MG63 (cell line): ENCODE data around the gene KREMEN2. TPM values are rescaled to one million over a fixed set of nuclear protein-coding genes. Genes with fewer than 3 reads are reported as not detected.

Experiments
- DNase-seq: peaks from one replicate; pipeline ENCODE4 v3.0.0-alpha.2; 2020
- H3K27me3 ChIP-seq: fragments of 250-450 bp; sonication (Bioruptor Pico); 2 replicates; pipeline ENCODE4 v1.5.1; 2020; ENCODE audit warnings: mild to moderate bottlenecking, moderate library complexity
- H3K36me3 ChIP-seq: fragments of 250-450 bp; sonication (Bioruptor Pico); 2 replicates; pipeline ENCODE4 v1.5.1; 2020; ENCODE audit warnings: mild to moderate bottlenecking, moderate library complexity
- H3K4me3 ChIP-seq: fragments of 250-450 bp; sonication (Bioruptor Pico); 2 replicates; pipeline ENCODE4 v1.5.1; 2020; ENCODE audit warnings: mild to moderate bottlenecking, moderate library complexity
- H3K9me3 ChIP-seq: fragments of 250-450 bp; sonication (Bioruptor Pico); 2 replicates; pipeline ENCODE4 v1.5.1; 2020; ENCODE audit warnings: mild to moderate bottlenecking, moderate library complexity
- total RNA-seq: library from RNA; depleted of rRNA; stranded (reverse); fragments of >200 nt; shearing (Covaris generic); gene quantifications from 2 replicates; pipeline ENCODE4 v1.2.3, GENCODE V29; 2014; ENCODE audit warnings: low replicate concordance

Gene KREMEN2
- total RNA-seq, 1 experiment from 2014 or later = 0.26 TPM

DNA sequence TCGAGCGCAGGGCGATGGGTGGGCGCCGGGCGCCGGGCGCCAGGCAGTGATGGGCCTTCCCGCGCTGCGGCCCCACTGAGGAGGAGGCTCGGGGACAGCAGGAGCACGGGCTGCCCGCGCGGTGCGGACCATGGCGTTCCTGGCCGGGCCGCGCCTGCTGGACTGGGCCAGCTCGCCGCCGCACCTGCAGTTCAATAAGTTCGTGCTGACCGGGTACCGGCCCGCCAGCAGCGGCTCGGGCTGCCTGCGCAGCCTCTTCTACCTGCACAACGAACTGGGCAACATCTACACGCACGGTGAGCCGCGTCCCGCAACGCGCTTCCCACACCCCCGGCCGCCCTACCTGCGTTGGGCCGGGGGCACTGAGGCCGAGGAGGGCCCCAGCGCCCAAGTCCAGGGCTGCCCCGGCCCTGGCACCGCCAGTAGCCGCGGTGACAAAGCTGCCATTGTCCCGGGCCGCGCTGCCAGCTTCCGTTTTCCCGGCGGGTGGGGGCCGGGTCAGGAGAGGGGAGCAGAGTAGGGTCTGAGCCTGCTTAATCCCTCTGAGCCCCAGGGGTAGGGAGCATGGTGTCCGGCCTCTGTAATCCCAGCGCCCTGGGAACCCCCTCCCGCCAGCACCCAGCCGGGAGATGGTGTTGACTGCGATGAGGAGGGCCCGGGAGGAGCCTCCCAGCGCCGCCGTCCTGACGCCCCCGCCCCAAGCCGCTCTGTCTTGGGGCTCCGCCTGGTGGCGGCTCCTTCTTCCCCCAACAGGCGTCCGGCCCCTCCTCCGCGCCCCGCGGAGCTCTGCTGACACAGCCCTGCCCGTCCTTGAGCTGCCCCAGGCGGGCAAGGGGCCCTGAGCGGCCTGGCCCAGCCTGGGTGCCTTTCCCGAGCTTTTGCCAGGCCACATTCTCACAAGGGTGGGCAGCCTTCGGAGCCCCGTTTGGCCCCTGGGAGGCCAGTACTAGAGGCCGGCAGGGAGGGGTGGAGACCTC, 5.8 kb downstream of the KREMEN2 start:
- Histone ChIP-seq H3K27me3 (peaks cover under 1% of the 10 kb centered on the region; the same call in 1 of the 2 replicates), H3K9me3 (no peaks in the 10 kb centered on the region), H3K4me3 (peak overlapping the region; percentile 85), H3K36me3 (peaks cover 37% of the 10 kb centered on the region)
- peak; percentile 91 for DNase-seq

DNA sequence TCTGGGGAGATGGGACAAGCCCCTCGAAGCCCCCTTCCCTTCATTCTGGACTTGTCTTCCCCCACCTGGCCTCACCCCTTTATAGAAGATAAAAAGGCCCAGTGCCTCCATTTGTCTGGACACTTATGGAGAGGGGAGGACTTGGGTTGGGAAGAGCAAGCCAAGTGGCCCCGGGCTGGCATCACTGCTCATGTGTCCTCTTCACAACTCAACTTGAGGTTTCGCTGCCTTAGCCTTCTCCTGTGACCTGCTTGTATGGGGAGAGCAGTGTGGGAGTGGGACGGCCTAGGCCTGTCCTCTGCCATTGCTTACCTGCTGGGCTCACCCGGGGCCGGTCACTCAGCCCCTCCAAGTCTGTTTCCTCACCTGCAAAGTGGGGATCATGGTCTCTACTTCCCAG, 6.5 kb downstream of the KREMEN2 start:
- no peaks in the 10 kb centered on the region for H3K9me3 ChIP-seq
- peak overlapping the region; percentile 85 for H3K4me3 ChIP-seq
- no peaks in the 10 kb centered on the region for H3K27me3 ChIP-seq
- no peak for DNase-seq
- peaks cover 44% of the 10 kb centered on the region for H3K36me3 ChIP-seq

DNA sequence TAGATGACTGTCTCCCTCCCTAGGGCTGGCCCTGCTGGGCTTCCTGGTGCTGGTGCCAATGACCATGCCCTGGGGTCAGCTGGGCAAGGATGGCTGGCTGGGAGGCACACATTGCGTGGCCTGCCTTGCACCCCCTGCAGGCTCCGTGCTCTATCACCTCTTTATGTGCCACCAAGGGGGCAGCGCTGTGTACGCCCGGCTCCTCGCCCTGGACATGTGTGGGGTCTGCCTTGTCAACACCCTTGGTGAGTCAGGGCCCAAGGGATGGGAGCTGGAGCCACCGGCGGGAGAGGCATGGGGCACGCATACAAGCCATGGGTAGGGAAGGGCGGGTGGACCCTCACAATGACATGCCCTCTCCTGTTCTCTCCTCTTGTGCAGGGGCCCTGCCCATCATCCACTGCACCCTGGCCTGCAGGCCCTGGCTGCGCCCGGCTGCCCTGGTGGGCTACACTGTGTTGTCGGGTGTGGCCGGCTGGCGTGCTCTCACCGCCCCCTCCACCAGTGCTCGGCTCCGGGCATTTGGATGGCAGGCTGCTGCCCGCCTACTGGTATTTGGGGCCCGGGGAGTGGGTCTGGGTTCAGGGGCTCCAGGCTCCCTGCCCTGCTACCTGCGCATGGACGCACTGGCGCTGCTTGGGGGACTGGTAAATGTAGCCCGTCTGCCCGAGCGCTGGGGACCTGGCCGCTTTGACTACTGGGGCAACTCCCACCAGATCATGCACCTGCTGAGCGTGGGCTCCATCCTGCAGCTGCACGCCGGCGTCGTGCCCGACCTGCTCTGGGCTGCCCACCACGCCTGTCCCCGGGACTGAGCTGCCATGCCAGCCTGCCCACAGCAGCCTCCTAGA, 7.3 kb downstream of the KREMEN2 start:
- H3K27me3 ChIP-seq = no peaks in the 10 kb centered on the region
- no peak for DNase-seq
- no peaks in the 10 kb centered on the region for H3K9me3 ChIP-seq
- peak overlapping the region; percentile 85 for H3K4me3 ChIP-seq
- peaks cover 52% of the 10 kb centered on the region for H3K36me3 ChIP-seq

DNA sequence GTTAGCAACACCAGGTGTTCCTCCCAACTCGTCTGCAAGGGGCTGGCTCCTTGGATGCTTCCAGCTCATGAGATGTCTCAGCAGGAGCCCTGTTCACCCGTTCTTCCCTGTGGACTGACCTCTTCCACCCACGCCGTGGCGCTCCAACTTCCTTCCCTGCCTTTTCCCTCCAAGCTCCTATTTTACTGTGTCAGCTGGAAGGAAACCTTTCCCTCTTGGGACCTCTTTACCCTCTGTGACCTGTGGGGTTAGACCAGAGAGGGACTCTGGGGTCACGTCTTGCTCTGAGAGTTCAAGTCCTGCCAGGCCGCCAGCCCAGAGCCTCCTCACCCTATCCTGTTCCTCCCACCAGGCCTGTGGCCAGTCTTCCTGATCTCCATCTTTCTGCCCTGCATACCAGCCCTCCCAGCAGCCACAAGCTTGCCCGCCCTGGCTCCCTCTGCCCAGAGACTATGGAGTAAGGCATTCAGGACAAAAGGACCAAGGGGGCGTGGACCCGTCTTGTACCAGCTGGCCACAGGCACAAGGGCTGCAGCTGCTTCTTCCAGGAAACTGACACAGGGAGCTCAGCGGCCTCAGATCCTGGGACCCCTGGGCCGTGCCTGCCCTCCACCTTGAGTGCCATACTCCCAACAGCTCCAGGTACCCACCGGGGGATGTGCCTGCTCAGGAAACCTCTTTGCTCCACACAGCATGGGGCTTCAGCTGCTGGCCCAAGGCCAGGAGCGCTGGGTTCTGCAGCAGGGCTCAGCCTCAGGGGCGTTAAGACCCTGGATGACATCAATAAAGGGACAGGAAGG, 8.1 kb downstream of the KREMEN2 start:
- peaks cover 60% of the 10 kb centered on the region for H3K36me3 ChIP-seq
- no peaks in the 10 kb centered on the region for H3K27me3 ChIP-seq
- peak; percentile 37 for DNase-seq
- H3K9me3 ChIP-seq = no peaks in the 10 kb centered on the region
- H3K4me3 ChIP-seq = no peak overlapping the region

DNA sequence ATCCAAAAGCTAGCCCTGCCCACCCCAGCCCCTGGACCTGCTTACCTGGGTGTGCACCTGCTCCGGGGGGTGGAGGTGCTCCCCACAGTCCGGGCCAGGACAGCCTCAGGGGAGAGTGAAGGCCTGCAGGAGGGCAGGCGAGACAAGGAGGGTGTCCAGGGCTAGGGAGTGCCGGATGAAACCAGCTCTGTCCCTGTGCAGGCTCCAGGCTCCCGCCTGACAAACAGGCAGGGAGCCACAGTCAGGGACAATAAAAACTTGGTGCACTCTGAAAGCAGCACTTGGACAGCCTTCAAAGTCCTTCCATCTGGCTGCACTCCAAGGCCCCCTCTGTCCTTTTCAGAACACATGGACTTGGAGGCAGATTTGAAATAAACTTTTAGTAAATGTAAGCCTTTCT, 9.0 kb downstream of the KREMEN2 start:
- Histone ChIP-seq H3K36me3 (peaks cover 70% of the 10 kb centered on the region), H3K9me3 (no peaks in the 10 kb centered on the region)
- DNase-seq = no peak

DNA sequence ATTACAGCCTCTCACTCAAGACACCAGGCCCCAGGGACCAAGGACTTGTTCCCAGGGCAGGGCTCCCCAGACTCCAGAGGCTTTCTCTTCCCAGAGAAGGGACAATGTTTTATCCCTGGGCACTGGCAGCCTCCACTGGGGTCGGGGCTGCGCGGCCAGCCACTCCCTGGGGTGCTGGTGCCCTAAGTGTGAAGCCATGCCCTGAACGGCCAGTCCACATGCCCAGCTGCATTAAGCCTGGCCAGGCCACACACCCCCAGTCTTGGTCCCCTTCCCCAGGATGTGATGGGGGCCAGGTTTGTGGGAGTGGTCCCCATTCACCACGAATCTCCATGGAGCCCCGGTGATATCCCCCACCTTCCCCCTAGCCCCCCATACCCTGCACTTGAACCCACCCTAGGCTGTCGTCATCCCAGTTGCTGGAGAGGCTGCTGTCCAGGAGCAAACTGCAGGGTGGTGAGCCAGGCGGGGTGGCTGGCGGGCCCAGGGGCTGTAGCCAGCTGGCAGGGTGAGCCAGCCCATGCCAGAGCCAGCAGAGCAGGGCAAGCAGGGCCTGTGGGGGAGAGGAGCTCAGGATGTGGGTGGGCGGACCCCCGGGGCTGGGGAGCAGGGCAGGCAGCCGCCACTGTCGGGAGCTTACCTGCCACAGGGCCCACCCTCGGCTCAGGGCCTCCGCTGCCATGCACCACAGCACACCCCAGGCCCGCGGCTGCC, 9.7 kb downstream of the KREMEN2 start:
- H3K36me3 ChIP-seq = peaks cover 75% of the 10 kb centered on the region
- DNase-seq = no peak
- H3K27me3 ChIP-seq = no peaks in the 10 kb centered on the region
- no peak overlapping the region for H3K4me3 ChIP-seq
- no peaks in the 10 kb centered on the region for H3K9me3 ChIP-seq

More for the DNA sequence above, 9.0 kb downstream of the KREMEN2 start:
- Histone ChIP-seq H3K27me3 (no peaks in the 10 kb centered on the region), H3K4me3 (no peak overlapping the region)

DNA sequence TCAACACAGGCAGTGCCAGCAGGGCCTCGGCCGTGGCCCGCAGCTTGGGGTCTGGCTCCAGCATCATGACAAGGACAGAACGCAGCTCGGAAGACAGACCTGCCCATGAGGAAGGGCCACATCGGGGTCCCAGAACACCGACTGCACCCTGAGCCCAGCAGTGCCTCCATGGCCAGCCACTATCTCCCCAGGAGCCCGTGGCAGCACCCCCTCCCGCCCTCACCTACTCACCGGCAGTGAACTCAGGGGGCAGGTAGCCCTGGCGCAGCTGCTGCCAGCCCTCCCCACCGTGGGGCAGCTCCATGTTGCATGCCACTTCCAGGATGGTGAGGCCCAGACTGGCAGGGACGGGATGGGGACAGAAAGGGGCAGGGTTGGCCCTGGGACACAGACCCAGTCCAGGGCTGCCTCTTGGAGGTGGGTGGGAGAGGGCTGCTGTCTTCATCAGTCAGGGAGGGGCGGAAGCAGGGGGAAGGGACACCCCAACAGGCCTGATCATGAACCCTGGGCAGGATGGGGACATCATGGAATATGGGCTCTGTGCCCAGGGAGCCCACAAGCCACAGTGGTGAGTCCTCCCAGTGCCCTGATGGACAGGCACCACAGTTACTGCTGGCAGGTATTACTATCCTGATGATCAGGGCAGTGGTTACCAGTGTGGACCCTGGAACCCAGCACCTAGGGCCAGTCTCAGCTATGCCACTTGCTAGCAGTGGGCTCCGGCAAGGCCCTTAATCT, 10.4 kb downstream of the KREMEN2 start:
- Histone ChIP-seq H3K4me3 (no peak overlapping the region), H3K9me3 (no peaks in the 10 kb centered on the region), H3K27me3 (no peaks in the 10 kb centered on the region), H3K36me3 (peaks cover 80% of the 10 kb centered on the region)
- no peak for DNase-seq

DNA sequence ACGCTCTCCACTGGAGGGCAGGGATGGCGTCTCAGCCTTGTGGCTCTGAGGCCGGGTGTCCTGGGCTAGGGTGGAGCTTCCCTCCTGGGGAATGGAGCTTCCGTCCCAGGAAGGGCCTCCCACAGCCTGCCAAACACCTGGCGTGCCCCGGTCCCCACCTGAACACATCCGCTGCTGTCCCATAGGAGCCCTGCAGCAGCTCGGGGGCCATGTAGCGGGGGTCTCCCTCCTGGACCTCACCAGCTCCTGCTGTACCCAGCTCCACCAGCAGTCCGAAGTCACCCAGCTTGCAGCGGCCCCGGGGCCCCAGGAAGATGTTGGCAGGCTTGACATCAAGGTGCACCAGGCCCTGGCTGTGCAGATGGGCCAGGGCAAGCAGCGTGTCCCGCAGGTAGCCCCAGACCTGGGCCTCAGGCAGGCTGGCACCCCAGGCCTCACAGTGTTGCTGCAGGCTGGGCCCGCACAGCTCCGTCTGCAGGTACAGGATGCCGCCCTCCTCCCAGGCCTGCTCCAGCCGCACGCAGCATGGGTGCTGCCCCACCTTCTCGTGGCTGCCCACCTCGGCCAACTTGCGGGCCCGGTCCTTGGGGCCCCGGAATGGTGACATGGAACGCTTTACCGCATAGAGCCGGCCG, 11.2 kb downstream of the KREMEN2 start:
- Histone ChIP-seq H3K27me3 (no peaks in the 10 kb centered on the region), H3K36me3 (peaks cover 84% of the 10 kb centered on the region), H3K4me3 (no peak overlapping the region), H3K9me3 (no peaks in the 10 kb centered on the region)
- DNase-seq = no peak

DNA sequence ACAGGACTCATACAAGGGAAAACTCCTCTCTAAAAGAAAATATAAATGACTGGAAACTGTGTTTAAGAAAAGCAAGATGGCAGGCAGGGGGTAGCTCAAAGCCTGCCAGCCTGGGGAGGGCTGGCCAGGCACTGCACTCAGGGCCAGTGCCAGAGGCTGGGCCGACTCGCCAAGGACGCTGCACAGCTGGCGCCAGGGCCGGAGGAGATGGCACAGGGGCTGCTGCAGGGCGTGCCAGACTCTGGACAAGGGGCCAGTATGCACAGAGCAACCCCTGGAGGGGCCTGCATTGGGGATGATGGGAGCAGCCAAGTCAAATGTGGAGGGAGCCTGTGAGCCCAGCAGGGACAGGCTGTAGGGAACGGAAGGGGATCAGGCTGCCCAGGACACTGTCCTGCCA, 12.1 kb downstream of the KREMEN2 start:
- Histone ChIP-seq H3K4me3 (no peak overlapping the region), H3K36me3 (peaks cover 83% of the 10 kb centered on the region), H3K9me3 (no peaks in the 10 kb centered on the region), H3K27me3 (no peaks in the 10 kb centered on the region)
- no peak for DNase-seq

DNA sequence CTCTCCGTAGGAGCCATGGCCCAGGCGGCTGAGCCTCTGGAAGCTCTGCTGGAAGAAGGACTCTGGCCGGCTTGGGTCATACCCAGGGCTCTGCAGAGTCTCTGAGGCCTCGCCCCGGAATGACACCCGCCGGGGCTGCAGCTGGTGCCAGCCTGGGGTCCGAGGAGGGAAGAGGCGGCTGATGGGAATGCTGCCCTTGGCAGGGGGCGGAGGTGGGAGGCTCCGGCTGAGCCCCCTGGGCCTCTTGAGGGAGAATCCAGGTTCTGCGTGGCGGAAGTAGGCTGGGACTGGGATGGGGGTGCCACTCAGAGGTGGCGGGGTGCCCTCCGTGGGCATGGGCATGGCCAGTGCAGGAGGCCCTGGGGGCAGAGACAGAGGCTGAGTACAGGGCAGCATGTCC, 12.6 kb downstream of the KREMEN2 start:
- H3K9me3 ChIP-seq = no peaks in the 10 kb centered on the region
- no peaks in the 10 kb centered on the region for H3K27me3 ChIP-seq
- H3K4me3 ChIP-seq = no peak overlapping the region
- peaks cover 79% of the 10 kb centered on the region for H3K36me3 ChIP-seq
- no peak for DNase-seq

DNA sequence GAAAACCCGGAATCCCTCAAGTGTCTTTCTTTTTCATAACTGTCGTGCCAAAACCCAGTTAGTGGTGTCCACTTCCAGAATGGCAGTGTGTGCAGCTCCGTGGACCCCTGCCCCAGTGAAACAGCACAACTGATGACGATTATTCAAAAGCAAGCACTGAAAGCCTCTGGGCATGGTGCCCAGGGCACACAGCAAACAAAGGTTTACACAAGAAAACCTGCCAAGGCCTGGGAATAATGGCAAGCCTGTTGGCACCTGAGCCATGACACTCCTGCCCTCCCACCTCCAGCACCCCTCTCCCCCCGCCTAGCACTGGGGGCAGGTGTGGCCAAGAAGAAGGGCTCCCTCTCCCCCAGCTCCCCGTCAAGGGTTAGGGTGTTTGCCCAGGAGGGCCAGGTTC, 13.4 kb downstream of the KREMEN2 start:
- no peaks in the 10 kb centered on the region for H3K9me3 ChIP-seq
- no peak for DNase-seq
- no peaks in the 10 kb centered on the region for H3K27me3 ChIP-seq
- peaks cover 71% of the 10 kb centered on the region for H3K36me3 ChIP-seq
- H3K4me3 ChIP-seq = no peak overlapping the region

DNA sequence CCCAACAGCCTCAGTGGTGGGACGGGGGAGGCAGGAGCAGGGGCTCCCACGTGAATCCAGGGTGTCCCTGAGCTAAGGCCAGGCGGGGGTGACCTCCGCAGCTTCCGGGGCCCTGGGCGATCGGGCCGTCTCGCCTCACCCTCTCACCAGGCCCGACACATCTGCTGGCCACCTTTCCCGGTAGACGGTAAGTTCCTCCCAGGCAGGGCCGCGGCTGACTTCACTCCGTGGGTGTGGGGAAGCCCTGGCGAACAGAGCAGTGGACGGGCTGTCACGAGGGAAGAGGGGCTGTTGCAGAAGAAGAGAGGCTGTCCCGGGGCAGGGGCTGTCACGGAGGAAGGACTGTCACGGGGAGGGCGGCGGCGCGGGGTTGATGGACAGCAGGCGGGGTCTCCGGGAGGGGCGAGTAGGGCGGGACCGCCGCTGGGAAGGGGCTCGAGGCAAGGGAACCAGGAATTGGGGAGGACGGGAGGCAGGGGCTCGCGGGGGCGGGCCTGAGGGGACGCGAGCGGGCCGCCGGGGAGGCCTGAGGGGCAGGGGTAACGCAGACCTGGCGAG, 15.7 kb downstream of the KREMEN2 start:
- peak; percentile 52 for DNase-seq
- H3K4me3 ChIP-seq = peak overlapping the region; percentile 79

DNA sequence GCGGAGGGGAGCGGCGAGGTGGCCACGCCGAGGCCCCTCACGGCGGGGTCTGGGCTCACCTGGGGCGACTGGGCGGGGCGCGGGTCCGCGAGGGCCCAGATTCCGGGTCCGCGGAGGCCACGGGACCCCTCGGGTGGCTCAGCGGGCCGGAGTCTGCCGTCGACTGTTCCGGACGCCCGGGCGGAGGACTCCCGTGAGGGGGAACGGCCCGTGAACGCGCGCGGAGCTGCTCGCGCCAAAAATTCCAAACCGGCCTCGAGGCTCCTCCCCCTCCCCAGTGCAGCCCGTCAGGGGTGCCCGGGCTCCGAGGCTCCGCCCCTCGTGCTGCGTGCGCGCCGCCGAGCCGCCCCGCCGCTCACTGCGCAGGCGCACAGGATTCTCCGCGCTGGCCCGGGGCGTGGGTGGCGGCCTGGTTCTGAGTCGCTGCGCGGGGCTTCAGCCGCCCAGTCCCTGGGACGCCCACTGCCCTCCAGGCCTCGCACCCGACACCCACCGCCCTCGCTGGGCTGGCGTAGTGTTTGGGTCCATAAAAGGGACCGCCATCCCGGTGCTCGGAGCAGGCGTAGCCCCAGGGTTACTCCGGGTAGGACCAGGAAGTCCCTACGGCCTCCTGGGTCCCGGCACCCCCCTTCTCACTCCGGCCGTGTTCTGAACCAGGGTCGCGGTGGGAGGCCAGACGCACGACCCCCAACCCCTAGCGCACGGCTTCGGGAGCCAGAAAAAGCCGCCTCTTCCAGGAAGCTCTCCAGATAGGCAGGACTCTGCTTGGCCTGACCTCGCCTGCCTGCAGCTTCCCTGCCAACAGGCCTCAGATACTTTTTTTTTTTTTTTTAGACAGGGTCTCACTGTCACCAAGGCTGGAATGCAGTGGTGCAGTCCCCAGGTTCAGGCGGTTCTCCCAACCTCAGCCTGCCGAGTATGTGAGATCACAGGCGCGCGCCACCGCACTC, 16.4 kb downstream of the KREMEN2 start, which contains the start of gene PKMYT1:
PKMYT1 (minus strand) TSS at position 220 of the 950 bp plus-strand sequence. CDS start 789 bp downstream, outside the sequence.
- Histone ChIP-seq H3K36me3 (peaks cover 40% of the 10 kb centered on the region), H3K9me3 (no peaks in the 10 kb centered on the region), H3K4me3 (peak within 1 kb of the TSS; percentile 79), H3K27me3 (no peaks in the 10 kb centered on the region)
- peak; percentile 94 for DNase-seq

More for the DNA sequence above, 15.7 kb downstream of the KREMEN2 start:
- Histone ChIP-seq H3K27me3 (no peaks in the 10 kb centered on the region), H3K36me3 (peaks cover 48% of the 10 kb centered on the region), H3K9me3 (no peaks in the 10 kb centered on the region)
